AG20443 (cell line): ENCODE data around the gene NUFIP1.
"Not testable (repeated sequence)": the region's sequence is repeated elsewhere in the genome, so short reads cannot be mapped to it uniquely, and the experiment has no call there.

Source experiments
- DNase-seq: peaks from one replicate; pipeline ENCODE4 v3.0.0; 2012; ENCODE audit warnings: low spot score, mixed read lengths

NUFIP1 gene

DNA sequence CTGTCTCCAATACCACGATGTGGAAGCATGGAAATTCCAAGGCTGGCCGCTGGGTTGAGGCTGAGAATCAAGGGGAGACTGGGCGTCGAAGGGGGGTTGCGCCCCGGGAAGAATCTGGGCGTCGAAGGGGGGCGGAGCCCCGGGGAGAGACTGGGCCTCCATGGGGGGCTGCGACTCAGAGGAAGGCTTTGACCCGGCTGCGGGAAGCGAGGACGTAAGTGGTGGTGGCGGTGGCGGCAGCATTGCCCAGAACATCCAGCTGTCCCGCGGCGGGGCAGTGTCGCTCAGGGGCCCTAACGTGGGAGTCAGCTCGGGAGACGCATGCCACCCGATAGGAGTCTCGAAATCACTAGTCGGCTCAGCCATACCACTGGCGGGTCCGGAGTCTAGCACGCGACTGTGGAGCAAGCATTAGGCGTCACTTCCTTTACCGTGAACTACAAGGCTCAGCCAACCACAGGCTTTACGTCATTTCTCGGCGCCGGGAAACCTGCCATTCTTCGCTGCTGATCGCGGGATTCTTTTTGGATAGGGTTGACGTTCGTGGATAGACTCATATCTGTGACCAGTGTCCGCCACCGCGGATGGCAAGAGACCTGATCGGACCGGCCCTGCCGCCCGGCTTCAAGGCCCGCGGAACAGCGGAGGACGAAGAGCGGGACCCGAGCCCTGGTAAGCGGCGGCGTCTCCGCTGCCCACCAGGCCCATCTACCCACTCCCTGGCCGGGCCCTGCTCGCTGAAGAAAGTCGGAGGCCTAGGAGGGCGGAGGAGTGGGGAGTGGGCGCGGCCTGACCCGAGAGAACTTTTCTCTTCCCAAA lies at the start of gene NUFIP1, which contains the start of gene GPALPP1:
TSS of gene NUFIP1 (minus strand) at position 401 of the 819 bp plus-strand sequence. CDS start at position 366, 35 bp downstream.
TSS of gene GPALPP1 (plus strand) at position 468 of the 819 bp plus-strand sequence. CDS start at position 585, 117 bp downstream.
- peak; percentile 98 for DNase-seq

DNA sequence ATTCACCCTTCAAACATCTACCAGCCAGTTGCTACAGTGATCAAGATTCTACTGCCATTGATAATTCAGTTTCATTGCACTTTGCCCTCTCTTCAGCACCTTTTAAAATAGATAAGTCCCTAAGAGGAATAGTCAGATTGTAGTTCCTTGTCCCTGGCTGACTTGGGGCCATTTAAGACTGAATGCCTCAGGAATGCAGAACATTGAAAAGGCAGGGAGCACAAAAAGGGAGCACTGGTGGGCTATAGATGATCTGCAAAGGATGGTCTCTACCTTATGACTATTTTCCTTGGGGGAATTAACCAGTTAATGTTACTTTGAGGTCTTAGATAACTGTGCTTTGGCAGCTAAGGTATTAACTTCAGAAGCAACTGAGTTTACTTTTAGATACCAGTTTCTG lies 46.9 kb upstream of the NUFIP1 start:
- no peak for DNase-seq

DNA sequence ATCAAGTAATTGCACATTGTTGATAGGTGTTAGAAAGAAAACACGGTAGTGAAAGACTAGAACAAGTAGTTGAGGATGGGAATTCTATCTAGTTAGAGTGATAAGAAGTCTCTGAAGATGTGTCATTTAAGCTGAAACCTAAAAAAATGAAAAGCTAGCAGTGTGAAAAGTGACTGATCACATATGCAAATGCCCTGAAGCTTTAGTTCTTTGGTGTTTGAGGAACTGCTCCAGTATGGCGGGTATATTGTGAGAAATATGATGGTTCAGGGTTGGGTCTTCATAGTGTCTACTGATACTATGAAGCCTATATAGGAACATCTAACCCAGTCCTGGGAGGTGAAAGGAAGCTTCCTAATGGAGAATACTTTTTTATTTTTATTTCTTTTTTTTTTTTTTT lies 45.1 kb upstream of the NUFIP1 start:
- DNase-seq = no peak

DNA sequence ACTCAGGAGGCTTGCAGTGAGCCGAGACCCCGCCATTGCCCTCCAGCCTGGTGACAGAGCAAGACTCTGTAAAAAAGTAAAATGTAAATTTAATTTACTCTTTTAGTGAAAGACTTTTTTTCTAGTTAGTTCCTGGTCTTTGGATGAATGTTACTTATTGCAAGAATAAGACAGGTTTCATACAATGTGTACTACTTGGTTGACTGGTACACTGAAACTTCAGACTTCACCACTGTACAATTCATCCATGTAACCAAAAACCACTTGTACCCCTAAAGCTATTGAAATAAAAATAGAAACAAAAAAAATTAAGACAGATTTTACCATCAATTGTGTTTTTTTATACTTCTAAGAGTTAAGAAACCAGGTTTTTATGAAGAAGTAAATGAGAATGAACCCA lies 35.6 kb upstream of the NUFIP1 start:
- DNase-seq = no peak

DNA sequence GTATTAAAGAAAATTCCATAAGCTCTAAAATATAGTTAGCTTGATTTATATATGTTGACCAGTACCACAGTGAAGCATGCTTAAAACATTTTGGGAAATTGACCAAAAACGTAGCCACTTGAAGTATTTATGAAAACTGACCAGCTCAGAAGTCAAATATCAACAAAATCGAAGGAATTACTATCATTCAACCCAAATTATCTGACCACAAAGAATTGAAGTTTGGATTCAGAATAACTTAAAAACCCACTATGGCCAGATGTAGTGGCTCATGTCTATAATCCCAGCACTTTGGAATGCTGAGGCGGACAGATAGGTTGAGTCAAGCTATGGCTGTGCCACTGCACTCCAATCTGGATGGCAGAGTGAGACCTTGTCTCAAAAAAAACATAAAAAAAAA lies 32.0 kb upstream of the NUFIP1 start:
- DNase-seq = no peak

DNA sequence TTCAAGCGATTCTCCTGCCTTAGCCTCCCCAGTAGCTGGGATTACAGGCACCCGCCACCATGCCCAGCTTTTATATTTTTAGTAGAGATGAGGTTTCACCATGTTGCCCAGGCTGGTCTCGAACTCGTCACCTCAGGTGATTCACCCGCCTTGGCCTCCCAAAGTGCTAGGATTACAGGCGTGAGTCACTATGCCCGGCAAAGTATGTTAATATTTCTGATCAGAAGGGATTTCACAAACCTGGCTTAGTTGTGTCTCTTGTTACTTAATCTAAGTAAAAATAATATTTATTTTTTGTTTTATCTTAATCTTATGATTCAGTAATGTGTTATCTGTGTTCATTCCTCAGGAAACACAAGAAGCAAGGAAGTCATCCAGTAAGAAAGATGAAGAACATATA lies 30.7 kb upstream of the NUFIP1 start:
- not testable (repeated sequence) for DNase-seq

DNA sequence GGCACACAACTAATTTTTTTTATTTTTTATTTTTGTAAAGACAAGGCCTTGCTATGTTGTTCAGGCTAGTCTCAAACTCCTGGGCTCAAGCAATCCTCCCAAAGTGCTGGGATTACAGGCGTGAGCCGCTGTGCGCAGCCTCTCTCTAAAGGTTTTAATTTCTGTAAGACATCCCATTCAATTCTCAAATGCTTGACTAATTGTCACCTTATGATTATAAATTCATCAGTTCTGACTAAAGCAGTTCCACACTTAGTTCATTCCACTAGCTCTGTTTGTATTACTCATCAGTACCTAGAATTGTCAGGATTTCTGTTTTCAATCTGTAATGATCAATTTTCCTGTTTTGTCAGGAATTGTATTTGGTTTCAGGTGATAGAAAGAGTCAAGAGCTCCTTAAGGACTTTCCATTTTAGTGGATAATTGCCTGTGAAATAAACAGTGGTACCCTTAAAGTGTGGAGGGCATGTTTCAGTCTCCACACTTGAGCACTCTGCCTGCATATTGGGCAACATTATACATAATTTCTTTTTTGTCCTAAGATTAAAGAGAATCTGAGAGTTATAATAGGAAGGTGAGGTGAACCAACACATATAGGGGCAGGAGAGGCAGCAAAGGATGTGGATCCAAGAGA lies 27.6 kb upstream of the NUFIP1 start:
- no peak for DNase-seq

DNA sequence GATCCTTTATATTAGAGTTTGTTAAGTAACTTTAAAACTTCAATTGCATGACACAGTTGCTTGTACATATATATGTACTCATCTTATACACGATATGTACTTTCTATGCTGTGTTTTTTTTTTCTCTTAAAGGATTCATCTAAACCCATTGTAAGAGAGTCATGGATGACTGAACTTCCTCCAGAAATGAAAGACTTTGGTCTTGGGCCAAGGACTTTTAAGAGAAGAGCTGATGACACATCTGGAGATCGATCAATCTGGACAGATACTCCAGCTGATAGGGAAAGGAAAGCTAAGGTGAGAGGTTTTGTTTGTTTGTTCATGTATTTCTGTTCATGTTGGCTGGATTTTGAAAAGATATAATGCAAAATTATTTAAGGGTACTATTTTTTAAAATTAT lies 26.0 kb upstream of the NUFIP1 start:
- DNase-seq = no peak

DNA sequence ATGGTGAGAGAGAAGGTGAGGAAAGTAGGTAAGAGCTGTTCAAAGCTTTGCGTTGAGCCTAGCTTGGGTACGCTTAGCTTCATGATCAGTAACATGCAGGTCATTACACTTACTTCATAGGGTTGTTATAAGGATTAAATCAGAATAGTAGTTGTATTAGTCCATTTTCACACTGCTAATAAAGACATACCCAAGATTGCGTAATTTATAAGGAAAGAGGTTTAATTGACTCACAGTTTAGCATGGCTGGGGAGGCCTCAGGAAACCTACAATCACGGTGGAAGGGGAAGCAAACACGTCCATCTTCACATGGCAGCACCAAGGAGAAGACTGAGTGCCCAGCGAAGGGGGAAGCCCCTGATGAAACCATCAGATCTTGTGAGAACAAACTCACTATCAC lies 21.9 kb upstream of the NUFIP1 start:
- no peak for DNase-seq

DNA sequence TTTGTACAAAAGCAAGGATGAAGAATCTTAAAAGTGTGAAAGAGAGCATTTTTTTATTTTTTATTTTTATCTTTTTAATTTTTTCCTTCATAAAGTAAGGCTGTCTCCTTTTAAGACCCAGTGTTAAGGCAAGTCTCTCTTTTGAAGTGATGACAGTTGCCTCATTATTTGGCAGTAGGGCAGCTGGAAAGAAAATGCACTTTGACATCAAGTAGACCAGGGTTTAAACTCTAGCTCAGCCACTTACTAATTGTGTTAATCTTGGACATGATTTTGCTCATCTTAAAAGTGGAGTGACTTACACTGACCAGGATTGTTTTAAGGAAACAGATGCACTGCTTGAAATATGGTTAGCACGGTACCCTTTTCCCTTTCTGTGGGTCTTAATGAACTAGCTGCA lies 18.6 kb upstream of the NUFIP1 start:
- no peak for DNase-seq

DNA sequence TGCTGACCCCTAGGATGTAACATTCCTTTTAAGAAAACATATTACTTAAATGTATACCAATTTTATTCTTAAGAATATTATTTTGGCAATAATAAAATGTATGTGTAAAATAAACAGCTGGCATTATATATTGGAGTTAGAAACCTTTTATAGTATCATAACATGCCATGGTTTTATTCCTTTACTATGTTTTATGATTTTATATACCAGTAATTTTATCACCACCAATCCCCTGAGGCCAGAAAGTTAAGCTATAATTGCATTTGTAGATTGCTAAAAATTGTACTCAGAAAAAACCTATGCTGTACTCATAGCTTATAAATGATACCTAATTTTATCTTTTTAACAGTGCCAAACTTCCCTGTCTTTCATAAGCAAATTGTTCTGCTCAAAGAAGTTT lies 18.0 kb upstream of the NUFIP1 start:
- no peak for DNase-seq

DNA sequence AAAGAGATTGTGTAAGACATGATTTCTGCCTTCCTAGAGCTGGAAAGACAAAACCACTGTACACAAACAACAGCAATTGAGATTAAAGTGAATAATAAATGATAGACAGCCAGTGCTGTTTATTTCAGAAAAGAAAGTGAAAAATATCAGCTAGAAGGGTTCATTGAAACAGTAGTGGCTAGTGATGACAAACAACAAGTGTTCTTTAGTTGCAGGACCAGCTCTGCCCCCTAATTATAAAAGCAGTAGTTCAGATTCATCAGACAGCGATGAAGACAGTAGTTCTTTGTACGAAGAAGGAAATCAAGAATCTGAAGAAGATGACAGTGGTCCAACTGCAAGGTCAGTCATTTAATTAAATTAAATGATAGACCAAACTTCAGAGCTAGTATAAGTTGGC lies 14.8 kb upstream of the NUFIP1 start:
- DNase-seq = no peak

DNA sequence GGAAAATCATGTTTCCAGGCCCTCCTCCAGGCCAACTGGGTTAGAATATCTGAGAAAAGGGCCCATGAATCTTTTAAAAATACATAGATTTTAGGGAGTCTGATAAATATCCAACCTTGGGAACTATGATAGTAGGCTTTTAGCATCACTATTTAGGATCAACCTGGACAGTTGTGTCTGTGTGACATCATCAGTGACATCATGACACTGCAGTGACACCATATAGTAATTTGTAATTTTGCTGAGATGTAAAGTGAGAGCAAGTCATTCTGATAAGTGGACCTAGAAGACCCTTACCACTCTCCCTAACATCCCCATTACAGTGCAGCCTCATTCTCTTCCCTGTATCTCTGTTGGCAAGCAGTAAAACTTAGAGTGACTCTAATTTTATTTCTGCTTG lies 14.1 kb upstream of the NUFIP1 start:
- DNase-seq = no peak

DNA sequence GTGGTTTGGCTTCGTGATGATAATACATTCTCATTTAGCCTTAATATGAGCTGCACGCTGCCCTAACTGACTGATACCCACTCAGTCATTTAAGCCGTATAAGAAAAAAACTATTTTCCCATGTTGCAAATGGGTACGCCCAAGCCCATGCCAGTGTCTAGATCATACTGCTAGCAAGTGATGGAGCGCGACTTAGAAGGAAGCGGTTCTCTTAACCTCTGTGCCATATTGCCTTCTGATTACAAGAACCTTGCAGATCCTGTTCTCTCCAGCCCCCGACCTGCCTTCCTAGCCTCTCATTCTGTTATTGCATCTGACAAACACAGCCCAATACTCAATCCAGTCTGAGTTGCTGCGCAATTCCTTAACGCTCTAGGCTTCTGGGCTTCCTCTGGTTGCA lies 670 bp upstream of the NUFIP1 start:
- peak; percentile 21 for DNase-seq

DNA sequence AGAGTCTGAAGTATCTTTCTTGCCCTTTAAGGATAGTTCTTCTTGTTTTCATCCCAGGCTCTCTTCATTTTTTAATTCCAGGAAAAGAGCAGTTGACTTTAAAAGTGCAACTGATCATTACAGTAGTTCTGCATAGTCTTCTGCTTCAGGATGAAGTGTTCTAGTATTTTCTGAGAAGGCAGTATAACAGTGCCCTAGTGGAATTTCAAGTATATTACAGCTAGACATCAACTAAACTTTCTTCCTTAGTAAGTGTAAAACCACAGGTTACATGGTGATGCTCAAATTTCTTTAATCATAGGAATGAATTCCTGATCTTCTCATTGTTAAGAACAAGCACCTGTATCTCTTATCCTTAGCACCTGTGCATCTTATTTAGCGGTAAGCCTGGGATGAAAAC lies 10.9 kb downstream of the NUFIP1 start:
- DNase-seq = no peak

DNA sequence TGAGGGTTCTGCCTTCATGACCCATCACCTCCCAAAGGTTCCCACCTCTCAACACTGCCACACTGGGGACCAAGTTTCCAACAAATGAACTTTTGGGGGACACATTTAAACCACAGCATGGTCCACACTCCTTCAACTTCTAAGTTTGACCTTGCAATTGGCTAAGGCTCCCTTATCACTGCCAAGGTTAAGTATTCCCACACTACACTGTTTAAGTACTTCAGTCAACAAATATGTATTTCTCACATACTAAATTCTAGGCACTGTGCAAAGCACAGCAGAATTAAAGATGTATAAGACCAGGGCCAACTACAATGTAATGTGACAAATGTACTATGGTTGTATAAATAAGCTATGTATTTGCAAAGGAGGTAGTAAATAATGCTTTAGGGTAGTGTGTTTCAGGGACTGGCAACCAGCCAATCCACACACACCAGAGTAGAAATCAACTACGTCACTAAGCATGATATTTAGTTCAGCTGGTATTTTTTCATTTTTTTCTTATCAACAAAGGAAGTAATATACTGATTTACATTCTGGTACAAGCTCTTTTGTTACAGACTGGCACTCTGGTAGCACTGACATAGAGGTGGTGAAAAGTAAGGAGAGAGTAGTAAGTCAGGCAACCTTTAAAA lies 12.2 kb downstream of the NUFIP1 start:
- DNase-seq = no peak

DNA sequence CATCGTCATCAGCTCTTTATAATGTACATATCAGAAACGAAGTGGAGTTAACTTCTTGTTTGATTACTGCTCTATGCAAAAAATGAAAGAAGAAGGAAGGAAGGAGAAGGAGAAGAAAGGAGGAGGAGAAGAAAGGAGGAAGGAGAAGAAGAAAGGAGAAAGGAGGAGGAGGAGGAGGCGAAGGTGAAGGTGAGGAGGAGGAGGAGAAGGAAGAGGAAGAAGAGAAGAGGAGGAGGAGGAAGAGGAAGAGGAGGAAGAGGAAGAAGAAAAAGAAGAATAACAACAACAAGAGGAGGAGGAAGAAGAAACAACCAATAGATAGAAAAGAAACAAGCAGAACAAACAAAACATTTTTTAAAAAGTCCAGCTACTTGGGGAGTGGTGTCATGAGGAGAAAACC lies 13.1 kb downstream of the NUFIP1 start:
- no peak for DNase-seq

DNA sequence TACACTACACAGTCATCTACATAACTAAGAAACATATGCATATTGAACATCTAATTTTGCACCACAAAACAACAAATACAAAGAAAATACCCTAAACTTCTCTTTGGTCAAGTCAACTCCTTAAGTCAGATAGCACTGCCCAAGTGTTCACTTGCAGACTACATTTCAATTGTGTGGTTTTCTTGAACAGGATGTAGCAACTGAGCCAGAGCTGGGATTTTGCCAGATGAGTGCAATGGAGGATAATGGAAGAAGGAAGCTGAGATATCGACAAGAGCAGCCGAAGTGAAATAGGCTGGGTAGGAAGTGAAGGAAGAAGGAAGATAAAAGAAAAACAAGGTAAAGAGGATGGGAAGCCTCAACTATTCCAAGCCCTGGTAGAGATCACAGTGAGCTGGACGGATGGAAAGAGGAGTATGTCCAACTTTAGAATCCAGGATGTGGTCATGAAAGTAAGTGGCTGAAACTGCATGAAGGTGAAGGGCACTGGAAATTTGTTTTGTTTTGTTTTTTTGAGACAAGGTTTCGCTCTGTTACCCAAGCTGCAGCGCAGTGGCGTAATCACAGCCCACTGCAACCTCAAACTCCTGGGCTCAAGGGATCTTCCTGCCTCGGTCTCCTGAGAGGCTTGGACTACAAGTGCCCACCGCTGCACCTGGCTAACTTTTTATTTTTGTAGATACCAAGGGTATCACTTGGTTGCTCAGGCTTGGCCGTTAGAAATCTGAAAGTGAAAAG lies 15.0 kb downstream of the NUFIP1 start:
- peak; percentile 13 for DNase-seq

DNA sequence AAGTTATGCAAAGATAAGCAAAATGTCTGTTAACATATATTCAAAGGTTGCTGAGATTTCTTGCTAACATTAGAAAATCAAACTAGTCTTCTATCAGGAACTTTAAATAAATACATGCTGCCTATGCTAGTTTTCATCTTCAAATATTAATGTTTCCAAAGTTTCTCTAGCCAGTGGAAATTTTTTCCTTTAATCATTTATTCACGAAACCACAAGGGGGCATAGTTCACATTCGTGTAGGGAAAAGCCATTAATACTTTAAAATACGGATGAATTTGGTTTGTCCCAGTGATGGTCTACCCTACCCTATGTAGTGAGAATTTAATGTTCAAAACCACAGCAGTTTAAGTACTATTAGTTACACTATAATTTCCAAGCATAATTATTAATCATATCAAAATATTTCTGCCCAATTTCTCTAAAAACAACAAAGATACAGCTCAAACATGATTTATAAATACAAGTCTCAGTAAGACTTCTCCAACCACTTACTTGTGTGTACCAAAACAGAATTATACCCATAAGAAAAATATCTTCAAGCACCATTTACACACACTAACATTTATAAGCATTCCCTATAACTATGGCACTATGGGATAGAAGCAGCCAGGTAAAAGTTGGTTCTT lies 16.2 kb downstream of the NUFIP1 start:
- peak; percentile 41 for DNase-seq

DNA sequence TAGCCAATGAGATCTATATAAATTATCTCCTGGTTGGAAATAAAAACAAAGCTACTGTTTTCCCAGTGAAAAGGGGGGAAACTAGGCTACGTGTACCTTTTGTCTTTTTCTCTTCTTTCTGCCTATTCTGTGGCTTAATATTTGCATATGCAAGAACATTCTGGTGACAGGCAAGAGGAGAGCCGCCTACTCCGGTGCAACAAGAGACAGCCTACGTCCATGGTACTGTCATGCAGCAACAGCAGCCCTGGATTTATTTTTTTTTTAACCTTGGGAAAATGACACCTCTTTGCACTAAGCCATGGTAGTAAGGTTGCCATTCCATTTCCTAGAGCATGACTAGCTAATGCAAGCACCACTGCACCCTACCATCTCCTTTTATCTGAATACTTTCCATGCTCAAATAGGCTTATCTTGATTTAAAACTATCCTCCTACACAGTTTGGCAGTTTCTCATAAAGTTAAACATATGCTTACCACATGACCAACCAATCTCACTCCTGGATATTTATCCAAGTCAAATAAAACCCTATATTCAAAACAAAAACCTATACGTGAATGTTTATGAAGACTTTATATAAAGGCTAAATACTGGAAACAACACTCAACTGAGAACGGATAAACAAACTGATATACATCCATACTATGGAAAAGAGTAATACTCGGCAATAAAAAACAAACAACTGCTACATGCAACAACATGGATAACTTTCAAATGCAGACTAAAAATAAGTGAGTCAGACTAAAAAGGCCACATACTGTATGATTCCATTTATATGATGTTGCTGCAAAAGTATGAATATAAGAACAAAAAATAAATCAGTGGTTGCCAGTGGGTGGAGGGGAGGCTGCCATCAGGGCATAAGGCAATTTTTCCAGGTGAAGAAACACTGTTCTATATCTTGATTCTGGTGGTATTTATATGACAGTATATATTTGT lies 17.3 kb downstream of the NUFIP1 start:
- DNase-seq = no peak
